Stimulated activated effector memory CD8-positive, alpha-beta T cell treated with anti-CD3 and anti-CD28 coated beads, Interleukin-12 subunit alpha, Interleukin-12 subunit beta, amount 100 ng/mL, for 72 hours (primary cell): ENCODE measurements around the gene USH2A.

Source experiments
- ATAC-seq: fragments of 150-1000 bp; cut with Tn5 transposase; 2 replicates; pipeline ENCODE4 v1.10.0; 2021
- DNase-seq, 2 donors: peaks; one replicate each; pipeline ENCODE4 v3.0.0; 2021 to 2022; ENCODE audit warnings: low spot score in 2 of 2
- H3K27ac Mint-ChIP-seq: one replicate; pipeline ENCODE4 v1.8.0; 2022; ENCODE audit warnings: mild to moderate bottlenecking, mixed read lengths
- H3K36me3 Mint-ChIP-seq: one replicate; pipeline ENCODE4 v1.8.0; 2022; ENCODE audit warnings: mild to moderate bottlenecking, mixed read lengths
- H3K4me1 Mint-ChIP-seq: one replicate; pipeline ENCODE4 v1.8.0; 2022; ENCODE audit warnings: mixed read lengths
- H3K4me3 Mint-ChIP-seq: one replicate; pipeline ENCODE4 v1.8.0; 2022; ENCODE audit warnings: mild to moderate bottlenecking, mixed read lengths
- H3K9me3 Mint-ChIP-seq: one replicate; pipeline ENCODE4 v1.8.0; 2022; ENCODE audit warnings: mixed read lengths

USH2A gene, protein sequence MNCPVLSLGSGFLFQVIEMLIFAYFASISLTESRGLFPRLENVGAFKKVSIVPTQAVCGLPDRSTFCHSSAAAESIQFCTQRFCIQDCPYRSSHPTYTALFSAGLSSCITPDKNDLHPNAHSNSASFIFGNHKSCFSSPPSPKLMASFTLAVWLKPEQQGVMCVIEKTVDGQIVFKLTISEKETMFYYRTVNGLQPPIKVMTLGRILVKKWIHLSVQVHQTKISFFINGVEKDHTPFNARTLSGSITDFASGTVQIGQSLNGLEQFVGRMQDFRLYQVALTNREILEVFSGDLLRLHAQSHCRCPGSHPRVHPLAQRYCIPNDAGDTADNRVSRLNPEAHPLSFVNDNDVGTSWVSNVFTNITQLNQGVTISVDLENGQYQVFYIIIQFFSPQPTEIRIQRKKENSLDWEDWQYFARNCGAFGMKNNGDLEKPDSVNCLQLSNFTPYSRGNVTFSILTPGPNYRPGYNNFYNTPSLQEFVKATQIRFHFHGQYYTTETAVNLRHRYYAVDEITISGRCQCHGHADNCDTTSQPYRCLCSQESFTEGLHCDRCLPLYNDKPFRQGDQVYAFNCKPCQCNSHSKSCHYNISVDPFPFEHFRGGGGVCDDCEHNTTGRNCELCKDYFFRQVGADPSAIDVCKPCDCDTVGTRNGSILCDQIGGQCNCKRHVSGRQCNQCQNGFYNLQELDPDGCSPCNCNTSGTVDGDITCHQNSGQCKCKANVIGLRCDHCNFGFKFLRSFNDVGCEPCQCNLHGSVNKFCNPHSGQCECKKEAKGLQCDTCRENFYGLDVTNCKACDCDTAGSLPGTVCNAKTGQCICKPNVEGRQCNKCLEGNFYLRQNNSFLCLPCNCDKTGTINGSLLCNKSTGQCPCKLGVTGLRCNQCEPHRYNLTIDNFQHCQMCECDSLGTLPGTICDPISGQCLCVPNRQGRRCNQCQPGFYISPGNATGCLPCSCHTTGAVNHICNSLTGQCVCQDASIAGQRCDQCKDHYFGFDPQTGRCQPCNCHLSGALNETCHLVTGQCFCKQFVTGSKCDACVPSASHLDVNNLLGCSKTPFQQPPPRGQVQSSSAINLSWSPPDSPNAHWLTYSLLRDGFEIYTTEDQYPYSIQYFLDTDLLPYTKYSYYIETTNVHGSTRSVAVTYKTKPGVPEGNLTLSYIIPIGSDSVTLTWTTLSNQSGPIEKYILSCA (N-terminal part only)

DNA sequence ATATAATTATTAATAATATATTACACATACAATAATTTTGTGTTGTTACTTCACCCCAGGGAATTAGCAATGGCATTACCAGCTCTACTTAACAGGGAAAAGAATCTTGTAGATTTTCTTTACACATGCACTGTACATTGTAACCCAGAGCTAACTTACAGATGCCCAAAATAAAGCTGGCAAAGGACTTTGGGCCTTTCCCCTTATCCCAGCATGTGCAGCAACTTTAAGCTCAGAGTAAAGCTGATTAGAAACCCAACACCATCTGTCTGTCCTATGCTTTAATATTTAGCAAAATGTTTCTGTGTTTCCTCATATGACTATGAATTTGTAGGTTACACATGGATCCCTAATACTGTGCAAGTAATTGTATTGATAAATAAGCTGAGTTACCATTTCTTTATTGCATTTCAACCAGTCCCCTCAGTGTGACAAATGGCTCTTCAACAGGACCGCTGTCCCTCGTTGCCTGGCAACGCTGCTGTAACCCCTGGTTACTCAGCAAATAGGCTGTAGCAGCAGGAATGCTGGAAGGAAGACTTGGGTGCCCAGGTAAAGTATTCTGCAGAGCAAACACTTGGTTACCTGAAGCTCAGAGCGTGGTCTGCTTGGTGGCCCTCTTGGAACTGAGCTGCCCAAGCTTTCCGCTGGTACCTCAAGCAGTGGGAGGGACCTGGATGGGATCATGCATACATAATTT, at the start of gene USH2A:
TSS of gene USH2A (minus strand) at position 628 of the 700 bp plus-strand sequence. CDS start 1,112 bp downstream, outside the sequence.
- DNase-seq (no peak), ATAC-seq (no peak)
- Mint-ChIP-seq H3K9me3 (peaks cover 5% of the 10 kb centered on the region), H3K4me1 (no peaks in the 10 kb centered on the region), H3K36me3 (no peaks in the 10 kb centered on the region), H3K27ac (no peak within 1 kb of the TSS), H3K4me3 (no peak within 1 kb of the TSS)

DNA sequence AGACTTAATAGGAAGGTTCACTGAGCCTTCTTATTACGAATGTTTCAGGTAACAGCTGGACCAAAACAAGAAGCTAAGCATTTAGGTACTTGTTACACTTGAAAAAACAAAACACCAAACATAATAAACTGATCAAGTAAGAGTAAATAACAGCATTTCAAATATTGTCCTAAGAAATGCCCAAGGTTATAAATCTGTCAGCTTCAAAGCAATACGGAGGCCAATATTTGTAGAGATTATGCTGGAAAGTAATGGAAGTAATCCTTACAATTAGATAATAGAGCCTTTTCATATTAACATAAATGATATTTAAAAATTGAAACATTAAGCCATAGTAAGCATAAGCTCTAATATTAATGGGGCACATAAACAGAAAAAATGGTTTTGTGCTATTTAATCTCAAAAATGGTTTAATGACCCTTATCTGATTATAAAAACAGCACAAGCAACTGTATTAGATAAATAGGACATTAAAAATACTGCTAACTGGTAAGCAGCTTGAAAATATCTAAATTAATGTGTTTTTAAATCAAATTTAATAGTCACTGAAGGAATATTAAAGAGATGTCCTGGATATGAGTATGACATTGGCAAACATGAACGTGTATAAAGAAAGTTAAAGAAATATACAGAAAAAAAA, 43.0 kb upstream of the USH2A start:
- no peak for DNase-seq
- no peak for ATAC-seq
- no peak overlapping the region for H3K4me3 Mint-ChIP-seq
- no peaks in the 10 kb centered on the region for H3K4me1 Mint-ChIP-seq
- peaks cover 11% of the 10 kb centered on the region for H3K9me3 Mint-ChIP-seq
- H3K36me3 Mint-ChIP-seq = no peaks in the 10 kb centered on the region
- H3K27ac Mint-ChIP-seq = no peak overlapping the region

DNA sequence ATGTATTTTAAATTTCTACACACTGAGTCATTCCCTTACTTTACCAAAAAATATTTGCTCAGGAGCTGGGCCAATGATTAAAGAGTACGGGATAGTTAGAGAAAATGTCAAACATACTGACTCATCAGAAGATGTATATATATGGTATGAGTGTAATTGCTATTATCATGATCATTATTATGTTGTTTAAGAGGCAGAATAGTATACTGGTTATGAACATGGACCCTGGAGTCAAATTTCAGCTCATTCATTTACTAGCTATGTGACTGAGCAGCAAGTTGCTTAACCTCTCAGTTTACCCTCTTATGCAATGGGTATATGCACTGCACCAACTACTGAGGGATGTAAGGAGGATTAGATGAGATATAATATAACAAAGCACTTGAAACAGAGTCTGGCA, 41.2 kb upstream of the USH2A start:
- no peak overlapping the region for H3K27ac Mint-ChIP-seq
- ATAC-seq (no peak), DNase-seq (no peak)
- H3K9me3 Mint-ChIP-seq = peaks cover 15% of the 10 kb centered on the region
- H3K4me3 Mint-ChIP-seq = no peak overlapping the region
- H3K4me1 Mint-ChIP-seq = no peaks in the 10 kb centered on the region
- H3K36me3 Mint-ChIP-seq = no peaks in the 10 kb centered on the region

DNA sequence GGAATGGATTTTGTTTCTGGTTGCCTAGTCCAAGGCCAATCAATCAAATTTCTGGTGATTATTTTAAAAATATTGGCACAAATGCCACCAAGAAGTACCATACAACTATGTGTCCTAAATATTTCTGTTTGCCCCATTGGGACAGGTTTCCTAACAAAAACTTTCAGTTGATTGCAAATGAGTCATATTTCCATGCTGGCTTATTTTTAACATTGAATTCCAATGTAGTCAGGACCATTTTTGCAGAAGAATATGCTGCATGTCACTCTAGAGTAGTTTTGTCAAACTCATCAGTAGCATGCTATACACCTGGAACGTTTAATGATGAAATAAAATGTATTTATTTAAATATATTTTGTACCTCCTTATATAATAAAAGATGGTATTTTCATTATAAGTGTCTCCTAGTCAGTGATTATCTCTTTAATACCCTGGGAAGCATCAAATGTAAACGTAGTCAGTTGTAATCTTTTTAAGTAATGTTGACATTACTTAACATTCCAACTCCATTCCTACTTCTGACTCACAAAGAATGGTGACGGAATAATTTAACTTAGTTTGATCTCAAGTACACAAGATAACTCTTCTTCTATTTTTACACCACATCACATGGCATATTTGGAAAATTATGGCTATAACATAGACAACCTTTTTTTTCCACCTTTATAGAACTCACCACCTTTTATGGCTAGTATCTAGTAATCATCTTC, 39.0 kb upstream of the USH2A start:
- Mint-ChIP-seq H3K4me1 (no peaks in the 10 kb centered on the region), H3K27ac (no peak overlapping the region)

DNA sequence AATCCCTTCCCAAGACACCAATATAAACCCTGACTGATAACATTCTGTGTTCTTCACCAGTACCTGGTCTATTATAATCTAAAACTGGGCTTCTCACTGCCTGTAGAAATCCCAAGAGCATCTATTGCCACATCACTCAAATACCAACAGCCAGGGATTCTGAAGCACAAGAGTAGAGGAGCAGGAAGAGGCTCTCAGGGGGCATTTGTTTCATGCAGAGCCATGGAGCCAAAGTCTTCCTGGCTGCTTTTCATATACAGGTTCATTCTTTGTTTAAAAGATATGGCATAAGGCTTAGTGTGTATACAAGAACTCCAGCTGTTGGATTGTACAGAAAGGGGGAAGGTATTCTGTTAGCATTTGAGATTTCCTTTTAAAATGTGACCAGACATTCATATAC, 38.2 kb upstream of the USH2A start:
- Mint-ChIP-seq H3K4me1 (no peaks in the 10 kb centered on the region), H3K9me3 (peaks cover 10% of the 10 kb centered on the region), H3K4me3 (no peak overlapping the region), H3K27ac (no peak overlapping the region), H3K36me3 (no peaks in the 10 kb centered on the region)
- no peak for ATAC-seq
- no peak for DNase-seq

More for the DNA sequence above, 39.0 kb upstream of the USH2A start:
- no peak overlapping the region for H3K4me3 Mint-ChIP-seq
- peaks cover 12% of the 10 kb centered on the region for H3K9me3 Mint-ChIP-seq
- DNase-seq (no peak), ATAC-seq (no peak)
- no peaks in the 10 kb centered on the region for H3K36me3 Mint-ChIP-seq

DNA sequence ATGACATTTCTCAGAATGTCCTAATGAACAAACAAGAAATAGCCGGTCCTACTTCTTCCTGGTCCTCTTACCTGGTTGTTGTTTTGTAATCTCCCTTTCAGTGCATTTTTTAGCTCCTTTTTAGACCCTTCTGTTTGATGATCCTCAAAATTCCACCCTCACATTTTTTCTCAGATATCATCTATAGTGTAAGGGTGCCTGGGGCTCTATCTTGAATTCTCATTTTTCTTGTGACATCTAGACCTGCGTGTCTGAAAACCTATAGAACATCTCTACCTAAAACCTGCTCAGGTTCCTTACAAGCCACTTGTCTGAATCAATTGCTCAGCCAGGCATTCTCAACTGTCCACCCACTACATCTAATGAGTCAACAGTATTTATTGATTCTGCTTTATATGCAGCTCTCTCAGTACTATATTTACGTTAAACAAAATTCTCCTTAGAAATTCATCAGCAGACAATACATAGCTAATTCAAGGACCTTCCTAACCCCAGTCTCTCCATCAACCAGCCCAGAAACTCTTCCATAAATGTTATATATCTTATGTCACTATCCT, 36.5 kb upstream of the USH2A start:
- H3K9me3 Mint-ChIP-seq = peaks cover 13% of the 10 kb centered on the region
- ATAC-seq = no peak
- no peaks in the 10 kb centered on the region for H3K4me1 Mint-ChIP-seq
- DNase-seq = no peak
- H3K27ac Mint-ChIP-seq = no peak overlapping the region
- H3K4me3 Mint-ChIP-seq = no peak overlapping the region
- H3K36me3 Mint-ChIP-seq = no peaks in the 10 kb centered on the region

DNA sequence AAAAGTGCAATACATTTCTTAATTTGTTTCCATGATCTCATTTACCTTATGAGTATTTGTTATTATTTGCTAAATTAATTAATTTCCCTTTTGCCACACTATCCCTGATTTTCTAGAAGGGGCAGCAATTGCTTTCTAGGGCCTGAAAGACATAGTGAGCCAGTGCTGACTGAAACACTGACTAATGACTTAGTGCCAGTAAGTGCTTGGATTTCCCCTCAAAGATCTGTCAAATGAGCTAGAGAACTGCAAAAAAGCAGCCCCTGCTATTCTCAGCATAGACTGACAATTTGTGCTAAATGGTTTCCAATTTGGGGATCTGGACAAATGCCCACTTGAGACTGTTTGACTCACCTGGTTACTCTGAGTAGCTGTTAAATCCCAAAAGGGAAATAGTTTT, 35.6 kb upstream of the USH2A start:
- Mint-ChIP-seq H3K9me3 (peaks cover 19% of the 10 kb centered on the region), H3K4me1 (no peaks in the 10 kb centered on the region), H3K4me3 (no peak overlapping the region), H3K27ac (no peak overlapping the region), H3K36me3 (no peaks in the 10 kb centered on the region)
- DNase-seq (no peak), ATAC-seq (no peak)

DNA sequence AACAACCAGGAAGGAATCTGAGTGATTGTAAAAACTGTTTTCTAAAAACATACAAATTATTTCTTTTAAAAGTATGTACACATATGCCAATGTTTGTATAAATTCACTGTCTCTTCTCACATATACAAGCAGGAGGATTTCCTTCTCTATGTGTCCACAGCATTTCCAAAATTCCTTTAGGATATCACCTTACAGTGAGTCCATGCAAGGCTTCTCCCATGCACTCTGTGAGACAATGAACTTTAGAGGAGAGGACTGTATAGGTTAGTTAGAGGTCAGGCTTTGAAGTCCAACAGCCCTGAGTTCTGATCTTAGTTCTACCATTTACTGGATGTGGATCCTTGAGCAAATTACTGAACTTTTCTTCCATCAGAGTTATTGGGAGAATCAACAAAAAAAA, 34.1 kb upstream of the USH2A start:
- H3K4me3 Mint-ChIP-seq = no peak overlapping the region
- DNase-seq = no peak
- H3K4me1 Mint-ChIP-seq = no peaks in the 10 kb centered on the region
- H3K9me3 Mint-ChIP-seq = peaks cover 26% of the 10 kb centered on the region
- no peak overlapping the region for H3K27ac Mint-ChIP-seq
- no peaks in the 10 kb centered on the region for H3K36me3 Mint-ChIP-seq
- no peak for ATAC-seq

DNA sequence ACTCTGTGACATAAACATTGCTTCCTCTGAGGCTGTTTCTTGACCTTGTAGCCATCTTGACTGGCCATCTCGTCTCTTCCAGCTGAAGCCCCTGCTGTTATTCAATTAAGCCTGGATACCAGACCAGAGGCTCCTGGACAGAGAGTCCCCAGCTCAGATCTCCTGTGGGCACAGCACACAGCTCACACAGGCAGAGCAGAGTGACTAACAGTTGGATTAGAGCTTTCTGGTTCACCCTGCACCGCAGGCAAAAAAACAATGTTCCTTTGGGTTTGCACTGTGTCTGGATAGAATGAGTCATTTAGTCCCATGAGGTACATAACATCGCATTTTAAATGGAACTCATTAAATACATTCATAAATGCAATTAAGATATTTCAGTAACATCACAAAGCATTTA, 33.4 kb upstream of the USH2A start:
- Mint-ChIP-seq H3K4me3 (no peak overlapping the region), H3K4me1 (no peaks in the 10 kb centered on the region), H3K27ac (no peak overlapping the region), H3K36me3 (no peaks in the 10 kb centered on the region), H3K9me3 (peaks cover 30% of the 10 kb centered on the region)
- no peak for DNase-seq
- ATAC-seq = no peak

DNA sequence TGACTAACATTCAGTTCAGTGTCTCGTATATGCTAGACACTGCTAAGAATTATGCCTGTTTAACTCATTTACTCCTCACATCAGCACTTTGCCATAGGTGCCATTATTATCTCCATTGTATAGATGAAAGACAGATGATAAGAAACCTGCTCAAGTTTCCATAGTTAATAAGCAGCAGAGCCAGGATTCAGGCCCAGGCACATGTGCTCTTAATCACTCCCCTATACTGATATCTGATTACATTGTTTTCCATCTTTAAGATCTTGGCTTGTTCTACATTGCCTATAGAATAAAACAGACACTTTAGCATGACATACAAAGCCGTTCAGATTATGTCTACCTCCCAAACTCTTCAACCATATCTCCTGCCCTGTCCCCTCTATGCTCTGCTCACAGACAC, 30.5 kb upstream of the USH2A start:
- Mint-ChIP-seq H3K4me3 (no peak overlapping the region), H3K36me3 (no peaks in the 10 kb centered on the region), H3K9me3 (peaks cover 30% of the 10 kb centered on the region), H3K27ac (no peak overlapping the region), H3K4me1 (no peaks in the 10 kb centered on the region)
- DNase-seq (no peak), ATAC-seq (no peak)

DNA sequence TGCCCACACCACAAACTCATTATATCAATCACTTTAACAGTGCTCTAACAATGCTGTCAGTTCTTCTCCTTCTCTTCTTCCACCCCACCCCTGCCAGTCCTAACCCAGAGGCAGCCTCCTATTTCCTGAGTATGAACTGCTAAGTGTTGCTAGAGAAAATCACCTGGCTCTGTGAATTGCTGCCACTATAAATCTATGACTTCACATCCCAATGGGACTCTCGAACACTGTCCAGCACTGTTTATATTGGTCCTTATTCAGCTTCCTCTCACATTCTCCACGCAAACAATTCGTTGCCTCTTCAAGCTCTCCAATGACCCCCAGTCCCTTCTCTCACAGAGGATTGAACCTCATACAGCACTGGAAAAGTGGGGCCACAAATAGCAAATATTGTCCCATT, 27.0 kb upstream of the USH2A start:
- Mint-ChIP-seq H3K9me3 (peaks cover 35% of the 10 kb centered on the region), H3K27ac (no peak overlapping the region), H3K4me1 (no peaks in the 10 kb centered on the region), H3K4me3 (no peak overlapping the region), H3K36me3 (no peaks in the 10 kb centered on the region)
- ATAC-seq (no peak), DNase-seq (no peak)

DNA sequence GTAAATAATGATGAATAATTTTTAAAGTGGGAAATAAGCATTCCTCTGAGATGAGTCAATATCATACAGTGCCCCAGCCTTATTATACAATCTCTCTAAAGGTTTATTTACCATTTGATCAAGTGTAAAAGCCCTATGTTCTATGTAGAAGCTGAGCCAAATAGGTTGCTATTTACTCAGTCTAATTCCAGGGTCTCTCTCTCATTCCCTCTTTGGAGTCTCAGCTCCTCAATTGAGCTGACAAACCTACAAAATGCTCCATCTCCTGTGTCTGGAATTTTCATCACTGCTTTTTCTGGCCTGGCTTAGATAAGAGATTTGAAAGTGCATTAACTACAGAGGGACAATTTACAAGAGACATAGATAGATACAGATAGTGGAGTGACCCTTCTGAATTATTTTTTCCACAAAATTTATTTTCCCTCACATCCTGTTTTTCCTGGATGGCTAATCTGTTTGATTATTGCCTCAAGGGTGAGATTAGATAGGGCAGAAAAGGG, 24.8 kb upstream of the USH2A start:
- DNase-seq = no peak
- no peak for ATAC-seq
- H3K4me1 Mint-ChIP-seq = no peaks in the 10 kb centered on the region

DNA sequence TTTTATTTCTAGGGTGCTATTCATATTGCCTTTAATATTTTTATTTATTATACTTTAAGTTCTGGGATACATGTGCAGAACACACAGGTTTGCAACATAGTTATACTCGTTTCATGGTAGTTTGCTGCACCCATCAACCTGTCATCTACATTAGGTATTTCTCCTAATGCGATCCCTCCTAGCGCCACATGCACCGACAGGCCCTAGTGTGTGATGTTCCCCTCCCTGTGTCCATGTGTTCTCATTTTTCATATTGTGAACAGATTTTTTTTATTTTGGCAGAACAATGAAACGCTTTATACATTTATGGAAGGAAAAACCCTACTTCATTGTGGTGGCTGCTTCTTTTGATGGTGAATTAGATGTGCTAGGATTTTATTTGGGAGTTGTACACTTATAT, 14.4 kb upstream of the USH2A start:
- Mint-ChIP-seq H3K4me3 (no peak overlapping the region), H3K27ac (no peak overlapping the region), H3K4me1 (no peaks in the 10 kb centered on the region), H3K9me3 (no peaks in the 10 kb centered on the region), H3K36me3 (no peaks in the 10 kb centered on the region)
- DNase-seq (no peak), ATAC-seq (no peak)

More for the DNA sequence above, 24.8 kb upstream of the USH2A start:
- Mint-ChIP-seq H3K36me3 (no peaks in the 10 kb centered on the region), H3K4me3 (no peak overlapping the region), H3K27ac (no peak overlapping the region), H3K9me3 (peaks cover 27% of the 10 kb centered on the region)

DNA sequence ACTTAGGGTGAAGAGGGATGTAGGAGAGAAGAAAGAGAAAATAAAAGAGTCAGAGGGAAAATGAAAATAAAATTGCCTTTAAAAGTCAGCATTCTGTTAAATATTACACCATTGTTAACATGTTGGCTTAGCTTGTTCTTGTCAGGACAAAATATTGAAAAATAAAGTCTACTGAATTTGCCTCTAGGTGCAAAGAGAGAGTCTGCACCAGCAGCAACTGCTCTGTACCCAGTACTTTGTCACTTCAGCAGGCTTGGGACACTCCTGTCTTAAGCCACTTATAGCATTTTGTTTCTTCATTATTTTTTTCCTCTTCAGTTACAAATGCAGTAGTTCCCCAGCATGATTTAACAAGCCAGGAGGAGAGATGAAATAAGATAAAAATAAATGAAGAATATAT, 11.0 kb upstream of the USH2A start:
- ATAC-seq (no peak), DNase-seq (no peak)
- H3K36me3 Mint-ChIP-seq = no peaks in the 10 kb centered on the region
- no peak overlapping the region for H3K4me3 Mint-ChIP-seq
- no peaks in the 10 kb centered on the region for H3K4me1 Mint-ChIP-seq
- no peak overlapping the region for H3K27ac Mint-ChIP-seq
- peaks cover 21% of the 10 kb centered on the region for H3K9me3 Mint-ChIP-seq
